NCI-H1417 treated with DMSO at 0.1 percent for 48 hours (cell line): ENCODE measurements around the gene KCNMA1.

Experiments
- DNase-seq: peaks from one replicate; lab custom pipeline; 2025; lab: John Stamatoyannopoulos, UW

The KCNMA1 gene

DNA sequence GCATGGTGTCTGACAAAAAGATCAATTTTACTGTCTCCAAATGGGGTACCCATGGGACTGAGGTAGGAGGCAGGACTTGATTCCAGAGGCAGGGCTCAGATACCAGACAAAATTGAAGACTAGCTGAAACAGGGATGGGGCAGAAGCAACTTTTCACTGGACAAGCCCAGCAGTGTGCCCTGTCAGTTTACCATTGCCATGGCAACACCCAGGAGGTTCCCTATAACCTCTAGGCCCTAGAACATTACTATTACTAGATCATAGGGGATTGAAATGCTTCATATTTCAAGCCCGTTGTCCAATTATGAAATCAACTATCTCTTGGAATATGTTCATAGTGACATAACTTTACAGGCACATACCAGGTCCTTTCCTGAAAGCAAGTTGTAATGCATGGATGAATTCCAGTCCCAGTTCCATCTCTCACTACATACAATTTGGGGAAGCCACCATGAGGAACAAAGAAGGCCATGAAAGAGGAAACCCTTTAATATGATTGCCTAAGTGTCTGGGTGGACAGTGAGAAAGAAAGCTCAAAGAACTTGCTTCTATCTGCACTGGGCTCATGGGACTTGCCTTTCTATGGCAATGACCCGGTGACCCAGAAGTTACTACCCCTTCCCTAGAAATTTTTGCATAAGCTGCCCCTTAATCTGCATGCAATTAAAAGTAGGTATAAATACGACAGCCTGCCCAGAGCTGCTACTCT is 557.9 kb downstream of the KCNMA1 start:
- no peak for DNase-seq

DNA sequence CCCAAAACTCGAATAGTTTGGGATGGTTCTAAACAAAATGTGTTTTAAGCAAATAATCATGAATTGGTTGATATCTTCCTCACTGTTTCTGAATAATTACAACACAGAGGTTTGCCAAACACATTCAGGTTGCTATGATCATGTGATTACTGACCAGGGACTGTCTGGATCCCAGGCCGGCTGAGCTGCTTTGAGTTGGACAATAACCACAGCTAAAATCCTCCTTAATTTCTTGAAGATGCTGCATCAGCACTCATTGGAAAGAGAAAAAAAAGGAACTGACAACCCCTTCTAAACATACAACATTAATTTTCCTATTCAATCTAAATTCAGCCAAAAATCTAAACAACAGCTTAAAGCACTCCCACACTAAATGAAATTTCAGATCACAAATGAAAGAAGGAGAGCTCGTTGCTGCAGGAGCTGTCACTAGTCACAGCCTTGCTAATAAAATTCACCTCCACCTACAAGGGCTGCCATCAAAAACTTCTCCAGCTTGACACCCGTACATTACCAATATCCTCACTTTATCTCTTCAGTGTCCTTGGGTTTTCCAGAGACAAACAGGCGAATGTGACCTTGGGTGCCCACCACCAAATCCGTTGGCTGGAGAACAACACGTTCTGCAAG is 560.2 kb downstream of the KCNMA1 start:
- no peak for DNase-seq

DNA sequence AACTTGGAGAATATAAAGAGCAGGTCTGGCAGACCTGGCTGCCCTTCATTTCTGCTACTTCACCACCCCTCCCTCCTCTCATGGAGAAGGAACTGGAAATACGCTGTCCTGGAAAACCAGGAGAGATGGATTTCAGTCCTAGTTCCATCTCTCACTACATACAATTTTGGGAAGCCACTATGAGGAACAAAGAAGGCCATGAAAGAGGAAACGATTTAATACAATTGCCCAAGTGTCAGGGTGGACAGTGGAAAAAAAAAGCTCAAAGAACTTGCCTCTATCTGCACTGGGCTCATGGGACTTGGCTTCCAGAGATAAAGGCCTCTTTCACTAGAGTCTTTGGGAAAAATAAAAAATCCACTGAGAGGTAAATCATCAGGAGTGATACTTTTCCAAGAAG is 561.7 kb downstream of the KCNMA1 start:
- no peak for DNase-seq

DNA sequence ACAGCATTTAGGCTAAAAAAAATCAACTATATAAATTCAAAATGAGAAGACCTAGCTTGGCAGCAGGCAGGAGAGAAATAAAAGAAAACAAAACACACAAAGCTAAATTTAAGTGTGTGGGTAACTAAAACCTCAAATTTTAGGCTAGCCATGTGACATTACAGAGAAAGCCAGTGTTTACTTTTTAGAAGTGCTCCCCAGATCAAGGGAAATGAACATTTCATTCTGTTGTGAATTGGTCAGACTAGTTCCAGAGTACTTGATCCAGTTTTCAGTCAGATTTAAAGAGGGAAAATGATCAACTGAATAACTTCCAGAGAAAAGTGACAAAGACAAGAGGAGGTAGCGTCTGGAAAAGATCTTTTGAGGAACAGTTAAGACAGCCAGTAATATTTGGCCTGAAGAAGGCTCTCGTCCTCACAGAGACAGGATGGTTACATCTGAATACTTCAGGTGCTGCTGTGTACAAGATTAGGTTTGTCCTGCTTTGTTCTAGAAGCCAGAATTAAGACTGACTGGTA is 563.4 kb downstream of the KCNMA1 start:
- DNase-seq = no peak

DNA sequence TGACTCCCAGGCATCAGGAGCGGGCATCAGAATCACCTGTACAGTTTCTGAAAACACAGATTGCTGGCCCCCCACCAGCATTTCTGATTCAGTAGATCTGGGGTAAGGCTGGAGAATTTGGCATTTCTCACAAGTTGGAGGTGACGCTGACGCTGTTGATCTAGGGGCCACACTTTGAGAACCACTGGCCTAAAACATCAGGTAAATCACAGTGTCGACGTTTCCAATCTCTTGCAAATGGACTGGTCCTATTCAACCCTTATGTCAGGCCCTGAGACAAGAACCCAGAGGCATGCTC is 564.0 kb downstream of the KCNMA1 start:
- DNase-seq = no peak

DNA sequence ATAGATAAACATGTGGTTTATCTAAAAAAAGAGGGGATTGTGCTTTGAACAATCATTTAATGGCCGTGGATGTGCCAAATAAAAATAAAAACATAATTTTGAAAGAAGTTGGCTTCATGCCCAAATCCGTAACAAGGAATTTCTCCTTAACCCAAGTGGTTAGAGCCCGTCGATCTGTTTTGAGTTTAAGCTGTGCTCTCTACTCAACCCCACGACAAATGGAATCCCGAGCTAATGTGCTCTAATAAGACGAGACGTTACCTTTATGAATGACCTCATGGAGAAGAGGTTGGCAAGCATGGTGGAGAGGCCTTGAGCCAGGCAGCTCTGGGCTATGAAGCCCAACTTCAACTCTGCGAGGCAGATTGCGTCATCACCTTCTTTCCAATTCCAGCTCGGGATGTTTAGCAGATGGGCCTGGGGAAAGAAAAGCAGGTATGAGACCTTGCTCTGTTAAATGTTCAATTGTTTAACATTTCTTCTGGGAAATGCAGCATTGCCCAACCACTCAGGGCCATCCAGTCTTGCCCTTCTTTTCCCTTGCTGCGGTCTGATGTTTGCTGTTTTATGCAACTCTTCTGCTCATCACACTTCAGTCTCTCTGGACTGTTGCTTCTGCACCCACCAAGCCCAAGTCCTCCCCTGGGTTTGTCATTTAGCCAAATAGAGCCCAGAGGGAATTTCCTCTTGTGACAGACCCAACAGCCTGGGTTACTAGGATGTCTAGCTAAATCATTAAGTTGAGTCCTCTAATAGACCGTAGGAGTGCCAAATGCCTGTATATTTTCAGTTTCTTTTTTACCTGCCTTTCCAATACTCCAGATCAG is 564.6 kb downstream of the KCNMA1 start:
- no peak for DNase-seq

DNA sequence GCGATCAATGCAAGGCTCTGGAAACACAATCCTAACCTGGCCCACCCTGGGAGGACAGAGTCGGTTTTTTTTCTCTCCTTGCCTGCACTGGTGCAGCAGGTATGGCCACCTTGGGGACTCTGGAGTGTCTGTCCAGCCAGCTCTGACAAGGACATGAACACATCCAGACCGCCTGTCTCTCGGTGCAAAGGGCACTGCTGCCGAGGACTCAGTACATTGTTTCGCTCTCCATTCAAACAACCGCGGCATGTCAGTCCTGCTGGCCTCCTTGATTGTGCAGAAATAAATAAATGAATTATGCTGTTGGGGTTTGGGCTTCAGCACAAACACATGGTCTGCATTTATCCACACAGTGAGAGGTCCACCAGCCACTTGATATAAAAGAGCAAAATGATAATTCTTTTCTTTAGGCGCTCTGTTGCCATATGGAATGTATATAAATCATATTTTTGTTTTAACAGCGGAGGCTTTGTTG is 565.2 kb downstream of the KCNMA1 start:
- DNase-seq = no peak

DNA sequence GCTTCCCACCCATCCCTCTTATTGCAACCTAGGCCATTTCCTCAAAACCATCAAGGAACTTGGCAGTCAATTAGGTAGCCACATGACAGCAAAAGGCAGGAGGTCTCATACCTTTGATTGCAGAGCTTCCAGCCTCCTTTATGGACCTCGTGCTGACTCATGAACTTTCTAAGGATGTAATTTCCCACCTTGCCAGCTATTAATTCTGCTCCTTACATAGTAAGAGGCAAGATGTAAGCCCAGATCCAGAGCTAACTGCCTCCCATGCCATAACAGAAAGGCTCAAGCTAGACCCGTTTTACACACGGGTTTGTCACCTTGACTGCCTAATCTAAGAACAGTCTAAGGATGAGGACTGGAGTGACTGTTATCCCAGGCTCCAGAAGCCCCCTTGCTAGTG is 565.7 kb downstream of the KCNMA1 start:
- DNase-seq = no peak

DNA sequence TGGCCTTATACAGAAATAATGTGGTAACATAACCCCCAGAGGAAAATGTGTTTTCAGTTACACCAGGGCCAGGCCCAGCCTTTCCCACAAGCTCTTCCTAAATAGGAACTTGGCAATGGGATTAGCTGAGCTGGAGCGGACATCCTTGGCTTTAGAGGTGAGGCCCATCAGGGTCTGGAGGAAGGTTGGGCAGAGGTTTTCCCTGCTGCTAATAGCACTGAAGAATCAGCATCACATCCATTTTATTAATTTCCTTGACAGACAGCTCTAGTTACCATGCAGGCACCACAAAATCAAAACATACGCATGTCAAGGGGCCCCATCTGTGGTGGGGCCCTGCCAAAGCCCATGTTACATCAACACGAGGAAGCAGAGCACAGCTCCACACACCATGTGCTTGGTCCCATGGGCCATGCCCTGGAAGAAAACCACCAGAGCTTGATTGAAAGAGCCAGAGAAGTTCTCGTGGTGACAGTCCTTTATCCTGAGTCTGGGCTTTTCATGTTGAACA is 566.6 kb downstream of the KCNMA1 start:
- DNase-seq = no peak

DNA sequence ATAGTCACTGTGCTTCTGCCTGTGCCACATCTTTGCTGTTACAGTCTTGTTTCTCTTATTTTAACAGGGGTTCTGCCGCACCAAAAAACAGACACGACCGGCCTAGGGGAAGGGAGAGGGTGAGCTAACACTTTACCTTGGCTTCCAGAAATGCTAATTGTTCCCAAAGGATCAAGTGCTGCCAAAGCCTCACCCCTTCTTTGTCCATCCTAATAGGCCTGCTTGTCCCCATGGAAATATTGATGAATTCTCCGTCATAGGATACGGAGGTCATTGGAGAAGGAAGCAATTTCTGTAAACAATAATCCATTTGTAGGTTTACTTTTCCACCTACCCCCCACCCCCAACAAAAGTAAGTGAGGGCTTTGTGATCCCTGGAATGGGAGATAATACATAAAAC is 567.3 kb downstream of the KCNMA1 start:
- no peak for DNase-seq

DNA sequence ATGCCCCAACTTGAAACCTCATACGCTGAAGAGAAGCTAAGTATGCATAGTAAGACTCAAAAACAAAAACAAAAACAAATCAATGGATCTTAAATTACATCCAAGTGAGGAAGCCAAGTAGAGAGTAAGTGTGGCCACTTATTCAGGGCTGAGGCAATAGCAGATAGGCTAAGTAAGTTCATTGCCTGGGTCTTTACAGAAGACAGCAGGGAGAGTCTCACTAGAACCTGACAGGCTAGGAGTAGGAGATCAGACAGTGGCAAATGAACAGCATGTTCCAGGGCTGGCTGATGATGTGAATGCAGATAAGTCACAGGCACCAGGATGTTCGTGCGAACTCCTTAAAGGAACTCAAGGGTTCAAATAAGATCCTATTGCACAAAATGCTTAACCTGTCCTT is 568.6 kb downstream of the KCNMA1 start:
- DNase-seq = no peak

DNA sequence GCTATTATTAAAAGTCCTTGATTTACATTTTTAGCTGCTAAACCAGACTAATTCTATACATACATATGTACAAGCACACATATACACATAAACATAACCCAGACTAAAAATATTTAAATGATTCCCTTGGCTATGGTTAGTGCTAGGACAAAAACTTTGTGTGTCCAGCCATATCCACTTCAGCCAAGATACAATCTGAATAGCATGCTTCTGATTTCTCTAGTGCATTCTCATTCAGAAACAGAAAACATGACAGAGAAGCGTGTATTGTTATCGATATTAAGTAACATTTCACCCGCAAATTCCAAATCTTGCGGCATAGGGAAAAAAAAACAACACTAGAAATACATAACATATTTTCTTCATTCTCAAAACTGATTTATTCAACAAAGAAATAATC is 569.3 kb downstream of the KCNMA1 start:
- no peak for DNase-seq

DNA sequence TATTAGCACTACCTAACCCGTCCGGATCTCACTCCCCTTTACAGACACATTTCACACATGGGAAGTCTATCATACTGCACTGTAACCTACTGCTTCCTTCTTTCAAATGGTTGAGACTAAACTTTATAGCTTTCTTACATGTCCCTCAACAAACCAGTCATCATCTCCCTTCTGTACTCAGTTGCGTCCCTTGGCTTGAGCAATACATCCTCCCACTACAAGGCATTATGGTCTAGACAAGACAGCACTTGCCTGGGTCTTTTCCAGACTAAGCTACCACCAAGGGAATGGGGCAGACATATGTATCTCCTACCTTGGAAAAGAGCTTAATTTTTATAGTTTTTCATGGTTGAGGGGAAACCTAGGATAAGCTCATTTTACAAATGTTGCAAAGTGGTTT is 575.2 kb downstream of the KCNMA1 start:
- DNase-seq = no peak

DNA sequence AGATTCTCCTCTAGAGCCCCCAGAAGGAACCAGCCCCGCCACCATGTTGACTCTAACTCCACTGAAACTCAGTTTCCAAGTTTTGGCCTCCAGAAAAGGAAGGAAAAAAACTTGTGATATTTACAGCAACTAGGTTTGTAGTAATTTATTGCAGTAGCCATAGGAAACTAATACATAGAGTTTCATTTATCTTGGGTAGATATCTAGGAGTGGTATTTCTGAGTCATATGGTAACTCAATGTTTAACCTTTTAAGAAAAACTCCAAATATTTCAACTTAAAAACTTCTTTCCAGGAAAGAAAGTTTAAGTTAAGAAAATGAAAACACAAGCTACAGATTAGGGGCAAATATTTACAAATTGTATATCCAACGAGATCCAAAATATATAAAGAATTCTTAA is 576.7 kb downstream of the KCNMA1 start:
- no peak for DNase-seq

DNA sequence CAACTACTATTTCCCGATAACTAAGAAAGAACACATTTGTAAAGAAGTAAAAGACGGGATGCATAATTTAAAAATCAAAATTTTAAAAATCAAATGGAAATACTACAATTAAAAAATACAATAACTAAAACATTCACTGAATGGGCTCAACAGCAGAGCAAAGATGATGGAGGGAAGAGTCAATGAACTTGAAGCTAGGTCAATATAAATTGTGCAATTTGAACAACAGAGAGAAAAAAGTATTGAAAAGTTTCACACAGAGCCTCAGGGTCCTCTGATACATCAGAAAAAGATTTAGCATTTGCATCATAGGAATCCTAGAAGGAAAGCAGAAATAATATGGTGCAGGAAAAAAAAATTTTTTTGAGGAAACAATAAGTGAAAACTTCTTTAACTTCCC is 581.0 kb downstream of the KCNMA1 start:
- no peak for DNase-seq

DNA sequence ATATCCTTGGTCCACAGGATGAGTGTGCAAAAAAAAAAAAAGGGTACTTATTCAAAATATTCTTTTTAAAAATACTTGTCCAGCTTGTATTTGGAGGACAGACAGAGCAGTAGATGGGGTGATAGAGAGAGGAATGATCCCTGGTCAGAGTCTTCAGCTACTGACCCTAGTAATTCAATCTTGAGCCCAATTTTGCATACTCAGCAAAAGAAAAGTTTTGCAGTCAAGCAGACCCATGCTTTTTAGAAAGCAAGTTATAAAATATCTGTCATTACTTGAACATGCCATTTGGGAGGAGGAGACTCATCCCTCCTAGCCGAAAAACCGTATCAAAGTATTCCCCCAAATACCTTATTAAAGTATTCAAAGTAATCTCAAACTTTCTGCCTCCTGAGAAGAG is 585.0 kb downstream of the KCNMA1 start:
- no peak for DNase-seq

DNA sequence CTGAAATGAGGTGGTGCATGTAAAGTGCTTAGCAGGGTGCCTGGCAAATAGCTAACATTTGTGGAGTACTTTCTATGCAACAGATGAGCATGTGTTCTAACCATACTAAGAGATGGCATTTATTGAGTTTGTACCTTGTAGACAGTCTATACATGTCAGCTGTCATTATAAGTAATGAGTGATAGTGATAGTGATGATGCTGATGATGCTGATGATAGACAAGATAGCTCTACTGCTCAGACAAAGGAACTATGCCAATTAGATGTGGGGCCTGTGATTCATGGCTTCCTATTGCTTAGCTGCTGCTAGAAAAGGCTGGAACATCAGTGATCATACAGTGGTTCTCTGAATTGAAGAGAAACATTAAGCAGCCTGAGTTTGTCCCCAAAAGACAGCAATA is 585.8 kb downstream of the KCNMA1 start:
- no peak for DNase-seq

DNA sequence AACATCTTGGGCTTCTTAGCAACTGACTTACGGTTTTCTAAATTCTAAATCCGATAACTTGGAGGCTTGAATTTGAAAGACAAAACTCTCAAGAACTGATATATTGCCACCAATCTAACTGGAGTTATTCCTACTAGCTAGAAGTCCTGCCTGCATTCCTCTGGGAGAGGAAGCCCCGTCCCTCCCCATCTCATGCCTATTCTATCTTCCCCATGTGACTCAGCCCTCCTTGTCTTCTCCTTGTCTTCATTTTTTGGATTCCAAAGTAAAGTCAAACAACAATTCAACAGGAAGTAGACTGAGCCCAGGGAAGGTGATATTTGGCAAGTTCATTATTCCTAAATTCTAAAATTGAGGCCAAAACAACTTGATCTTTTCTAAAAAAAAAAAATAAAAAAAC is 587.7 kb downstream of the KCNMA1 start:
- DNase-seq = no peak

DNA sequence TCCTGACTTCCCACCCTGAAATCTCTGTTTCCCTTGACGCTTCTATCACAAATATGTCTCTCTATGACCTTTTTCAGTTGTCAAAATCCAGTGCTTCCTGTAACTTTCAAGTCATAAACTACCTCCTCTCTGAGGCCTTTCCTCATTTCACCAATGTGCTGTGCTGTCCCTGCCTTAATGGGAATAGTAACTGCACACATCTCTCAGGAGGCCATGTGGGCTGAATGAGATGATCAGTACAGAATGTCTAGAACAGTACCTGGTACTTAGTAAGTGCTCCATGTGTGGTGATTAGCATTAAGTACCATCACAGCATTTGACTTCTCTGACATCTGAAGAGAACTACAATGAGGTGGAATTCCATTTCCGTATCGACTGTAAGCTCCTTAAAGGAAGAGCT is 588.5 kb downstream of the KCNMA1 start:
- no peak for DNase-seq

DNA sequence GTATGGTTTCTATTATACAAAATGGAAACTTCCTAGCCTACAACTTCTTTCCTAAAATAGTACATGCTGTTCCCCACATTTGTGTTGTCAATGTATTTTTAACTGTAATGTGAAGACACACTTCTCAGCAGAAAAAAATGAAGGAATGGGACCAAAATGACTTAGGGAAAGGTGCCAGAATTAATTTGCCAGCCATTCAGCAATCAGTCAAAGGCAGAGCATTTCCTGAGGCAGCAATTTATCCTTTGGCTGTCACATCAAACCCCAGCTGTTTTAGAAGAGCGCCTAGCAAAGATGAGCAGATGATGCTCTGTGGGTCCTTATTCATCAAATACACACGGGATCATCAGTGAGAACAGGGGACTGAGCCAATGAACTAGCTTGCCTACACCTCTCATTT is 592.5 kb downstream of the KCNMA1 start:
- DNase-seq = no peak

DNA sequence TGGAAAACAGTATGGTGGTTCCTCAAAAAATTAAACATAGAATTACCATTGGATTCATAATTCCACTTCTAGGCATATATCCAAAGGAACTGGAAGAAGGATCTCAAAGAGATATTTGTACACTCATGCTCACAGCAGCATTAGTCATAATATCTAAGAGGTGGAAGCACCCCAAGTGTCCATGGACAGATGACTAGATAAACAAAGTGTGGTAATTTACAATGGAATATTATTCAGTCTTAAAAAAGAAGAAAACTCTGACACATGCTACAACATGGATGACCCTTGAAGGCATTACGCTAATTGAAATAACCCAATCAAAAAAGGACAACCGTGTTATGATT is 594.2 kb downstream of the KCNMA1 start:
- no peak for DNase-seq

DNA sequence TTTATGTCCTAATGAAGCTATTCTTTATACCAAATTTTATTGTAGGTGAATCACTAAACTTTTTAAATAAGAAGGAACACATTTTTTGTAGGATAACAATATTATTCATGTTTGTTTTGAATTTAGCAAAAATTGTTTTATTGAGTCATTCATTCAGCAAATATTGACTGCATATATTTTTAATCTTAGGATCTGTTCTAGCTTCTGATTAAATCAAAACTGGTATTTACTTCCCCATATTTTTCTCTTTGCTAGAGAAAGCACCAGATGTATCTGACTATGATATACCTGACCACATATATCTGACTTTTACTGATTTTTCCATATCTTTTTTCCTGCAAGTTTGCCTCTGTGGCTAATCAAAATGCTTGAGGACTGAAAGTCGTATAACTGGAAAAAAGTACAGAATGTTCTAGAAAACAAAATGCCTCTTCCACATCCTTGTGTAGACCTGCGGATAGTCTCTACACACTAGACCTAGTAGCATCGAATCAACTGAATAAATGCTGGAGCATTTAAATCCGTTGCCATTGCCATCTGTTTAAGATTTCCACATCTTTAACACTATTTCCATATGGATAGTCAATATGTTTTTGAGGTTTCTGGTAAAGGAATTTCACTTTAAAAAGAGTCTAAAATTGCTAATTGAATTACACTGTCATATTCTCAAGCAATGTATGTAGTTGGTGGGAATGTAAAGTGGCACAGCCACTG is 594.7 kb downstream of the KCNMA1 start:
- DNase-seq = no peak
